Measurements from ENCODE around the gene MBNL3. TPM values are rescaled to one million over a fixed set of nuclear protein-coding genes. Genes with fewer than 3 reads are reported as not detected.

MBNL3 gene
- total RNA-seq, 1 experiment from 2014 or later, result 0.07 TPM

DNA sequence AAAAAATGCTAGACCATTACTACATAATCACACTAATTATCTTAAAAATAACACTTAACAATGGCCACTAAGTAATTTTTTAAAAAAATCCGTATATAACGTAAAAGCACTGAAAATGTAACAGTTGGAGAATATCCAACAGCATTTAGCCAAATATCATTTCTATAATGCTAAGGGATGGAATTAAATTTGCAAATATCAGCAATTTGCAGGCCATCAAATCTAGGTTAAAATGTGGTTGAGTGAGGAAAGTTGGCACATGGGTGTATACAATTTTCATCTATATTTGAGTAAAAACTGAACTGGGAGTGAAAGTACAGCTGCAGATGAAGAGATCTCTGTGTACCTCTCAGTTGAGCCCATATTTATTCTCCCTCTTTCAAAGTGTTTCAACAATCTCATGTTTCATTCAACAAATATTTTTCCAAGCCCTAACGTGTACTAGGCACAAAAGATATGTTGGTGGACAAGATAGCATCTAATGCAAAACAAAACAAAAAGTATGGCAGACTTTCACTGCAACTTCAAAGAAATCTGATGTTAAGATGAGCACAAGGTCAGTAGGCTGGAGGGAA is 63.0 kb downstream of the MBNL3 start:
- no peak for DNase-seq (ENCODE audit: extremely low read depth, low read depth)

DNA sequence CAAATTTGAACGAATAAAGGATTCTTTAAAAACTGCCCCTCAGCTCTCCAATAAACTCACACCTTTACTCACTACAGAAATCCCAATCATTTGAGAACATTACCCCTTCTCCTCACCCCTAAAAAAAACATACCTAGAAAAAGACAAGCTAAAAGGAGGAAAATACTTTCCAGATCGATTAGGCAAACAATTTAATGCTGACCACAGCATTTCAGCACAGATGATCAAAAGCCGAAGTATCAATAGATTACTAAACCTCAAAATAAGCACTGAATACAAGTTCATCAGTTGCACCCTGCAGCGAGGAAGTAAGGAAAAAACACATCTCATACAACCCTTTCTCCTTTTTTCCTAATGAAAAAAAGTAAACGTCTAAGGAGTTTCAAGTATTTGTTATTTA is 65.5 kb downstream of the MBNL3 start:
- no peak for DNase-seq (ENCODE audit: extremely low read depth, low read depth)

DNA sequence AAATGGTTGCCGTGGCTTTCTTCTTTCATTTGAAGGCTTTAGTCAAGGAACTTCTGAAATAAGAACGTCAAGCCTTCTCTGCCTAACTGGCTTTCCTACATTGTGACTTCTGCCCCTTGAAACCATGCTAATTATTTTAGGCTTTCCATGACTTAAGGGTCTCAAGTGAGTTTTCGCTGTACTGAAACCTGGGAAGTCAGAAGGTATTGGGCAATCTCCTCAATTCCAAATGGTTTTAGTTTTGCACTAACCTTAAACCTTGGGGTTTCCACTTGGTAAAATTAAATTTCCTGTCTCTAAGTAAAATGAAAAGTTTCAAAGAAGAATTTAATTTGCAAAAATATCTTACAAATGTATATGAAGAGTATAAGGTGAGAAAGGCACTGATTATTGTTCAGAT is 73.8 kb downstream of the MBNL3 start:
- no peak for DNase-seq (ENCODE audit: extremely low read depth, low read depth)

DNA sequence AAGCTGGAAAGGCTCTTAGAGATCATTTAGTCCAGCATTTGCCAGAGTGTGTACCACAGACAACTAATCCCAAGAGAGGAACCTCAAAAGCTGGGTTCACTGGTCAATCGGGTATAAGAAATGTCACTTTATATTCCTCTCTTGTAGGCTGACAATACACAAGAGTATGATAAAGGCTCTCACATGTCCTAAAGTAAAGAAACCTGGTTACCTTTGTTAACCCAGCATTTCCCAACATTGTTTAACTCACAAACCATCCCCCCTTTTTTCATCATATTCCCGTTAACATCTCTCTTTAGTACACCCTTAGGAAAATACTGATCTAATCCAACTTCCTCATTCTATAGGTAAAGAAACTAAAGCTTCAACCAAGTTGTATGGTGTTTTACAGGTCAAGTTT is 74.4 kb downstream of the MBNL3 start:
- no peak for DNase-seq (ENCODE audit: extremely low read depth, low read depth)

DNA sequence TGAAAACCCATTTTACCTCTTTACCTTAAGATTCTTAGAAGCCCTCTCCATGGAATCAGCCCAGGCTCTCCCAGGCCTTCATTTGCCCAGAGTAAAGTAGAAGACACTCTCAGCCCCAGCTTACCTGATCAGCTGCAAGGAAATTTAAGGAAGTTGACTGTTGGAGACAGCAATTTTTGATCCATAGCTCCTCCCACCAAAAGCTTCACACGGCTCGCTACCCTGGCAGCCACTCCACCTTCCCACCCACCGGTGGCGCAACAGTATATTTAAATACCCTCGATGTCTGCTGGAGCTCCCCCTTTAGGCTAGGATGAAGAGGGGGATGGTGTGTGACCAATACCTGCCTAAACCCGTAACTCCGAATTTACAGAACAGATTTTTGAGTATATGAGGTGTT is 75.4 kb downstream of the MBNL3 start:
- no peak for DNase-seq (ENCODE audit: extremely low read depth, low read depth)

DNA sequence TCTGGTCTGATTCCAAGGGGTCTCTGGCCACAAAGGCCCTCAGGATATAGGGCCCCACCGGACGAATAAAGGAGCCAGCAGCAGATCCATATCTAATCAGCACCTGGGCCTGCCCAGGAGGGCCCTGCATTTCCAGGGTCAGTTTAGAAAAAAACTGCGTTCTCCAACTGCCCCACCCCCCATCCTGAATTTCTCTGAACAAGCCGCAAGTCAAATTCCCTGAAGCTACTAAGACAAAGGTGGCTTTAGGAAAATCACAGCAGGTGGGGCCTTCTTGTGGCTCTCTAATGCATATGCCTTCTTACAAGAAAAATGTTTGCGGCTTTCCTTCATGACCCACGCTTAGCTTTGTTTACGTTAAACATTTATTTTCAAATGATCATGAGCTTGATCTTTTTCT is 76.6 kb downstream of the MBNL3 start:
- DNase-seq (ENCODE audit: extremely low read depth, low read depth), result no peak

DNA sequence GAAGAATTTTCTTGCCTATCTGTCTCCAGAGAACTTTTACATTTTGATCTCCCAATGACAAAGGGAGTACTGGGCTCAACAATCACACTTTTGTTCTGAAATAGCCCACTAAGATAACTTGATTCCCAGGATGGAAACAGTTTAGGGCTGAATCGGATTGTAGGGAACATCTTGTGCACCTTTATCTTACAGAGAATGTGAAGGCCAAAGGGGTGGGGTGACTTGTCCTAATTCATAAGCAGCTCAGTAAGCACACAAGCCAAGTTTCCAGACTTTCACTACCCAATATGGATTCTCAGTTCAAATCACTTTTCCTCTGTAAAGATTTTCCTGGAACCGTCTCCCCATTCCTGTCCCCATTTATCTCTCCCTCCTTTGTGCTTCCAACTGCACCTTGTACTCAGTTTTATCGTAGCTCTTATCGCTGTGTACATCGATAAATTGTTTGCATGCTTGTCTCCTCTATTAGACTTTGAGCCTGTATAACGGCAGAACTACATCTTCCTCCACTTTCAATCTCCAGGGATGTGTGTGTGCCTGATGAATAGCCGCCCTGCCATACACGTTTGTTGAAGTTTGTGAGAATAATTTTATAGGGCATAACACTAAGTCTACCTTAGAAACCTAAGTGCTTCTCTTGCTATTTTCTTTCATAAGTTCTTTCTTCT is 77.4 kb downstream of the MBNL3 start:
- no peak for DNase-seq (ENCODE audit: extremely low read depth, low read depth)

DNA sequence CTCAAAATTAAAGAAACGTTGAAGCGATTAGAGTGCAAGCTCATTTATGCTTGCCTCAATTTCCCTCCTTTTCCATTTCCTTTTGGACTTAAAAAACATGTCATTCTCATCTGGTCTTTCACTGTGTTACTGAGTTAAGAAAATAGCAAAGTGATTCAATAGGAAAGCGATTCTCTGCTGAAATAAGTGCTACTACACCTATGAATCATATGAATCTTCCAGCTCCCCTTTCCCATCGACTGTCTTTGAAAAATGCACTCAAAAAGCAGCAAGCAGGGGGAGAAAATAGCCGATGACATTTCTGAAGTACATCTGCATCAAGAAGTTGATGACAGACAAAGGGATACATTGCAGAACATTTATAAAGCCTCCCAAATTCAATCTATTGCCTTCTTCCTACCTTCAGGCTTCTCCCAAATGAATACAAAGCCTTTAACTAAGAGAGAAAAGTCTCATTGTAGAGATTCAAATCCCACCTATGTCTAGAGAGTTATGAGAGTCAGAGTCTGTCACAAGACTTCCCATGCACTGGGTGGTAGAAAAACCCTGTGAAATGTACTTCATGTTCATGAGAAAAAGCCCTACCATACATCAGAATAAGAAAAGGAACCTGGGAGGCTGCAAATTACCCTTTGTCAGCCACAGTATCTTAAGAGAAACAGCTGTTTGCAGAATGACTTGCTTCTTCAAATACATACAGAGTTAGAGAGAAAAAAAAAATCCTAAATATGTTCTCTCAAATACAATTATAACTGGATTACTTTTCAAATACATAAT is 78.9 kb downstream of the MBNL3 start:
- DNase-seq (ENCODE audit: extremely low read depth, low read depth), result no peak

DNA sequence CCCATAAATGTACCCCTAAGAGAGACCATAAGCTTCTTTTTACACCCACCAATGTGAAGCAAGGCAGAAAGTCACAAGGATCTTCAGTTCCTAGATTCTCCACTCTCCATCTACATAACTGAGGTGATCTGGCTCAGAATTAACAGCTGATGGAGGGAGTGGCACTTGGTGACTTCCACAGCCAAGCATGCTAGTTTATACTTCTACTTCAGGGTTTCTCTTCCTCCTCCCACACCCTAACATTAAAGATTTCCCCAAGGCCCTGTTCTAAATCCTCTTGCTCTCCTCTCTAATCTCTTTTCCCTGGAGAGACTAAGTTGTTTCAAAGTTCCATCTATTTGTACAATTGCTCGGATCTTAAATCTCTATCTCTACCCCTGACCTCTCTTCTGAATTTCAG is 81.1 kb downstream of the MBNL3 start:
- no peak for DNase-seq (ENCODE audit: extremely low read depth, low read depth)

DNA sequence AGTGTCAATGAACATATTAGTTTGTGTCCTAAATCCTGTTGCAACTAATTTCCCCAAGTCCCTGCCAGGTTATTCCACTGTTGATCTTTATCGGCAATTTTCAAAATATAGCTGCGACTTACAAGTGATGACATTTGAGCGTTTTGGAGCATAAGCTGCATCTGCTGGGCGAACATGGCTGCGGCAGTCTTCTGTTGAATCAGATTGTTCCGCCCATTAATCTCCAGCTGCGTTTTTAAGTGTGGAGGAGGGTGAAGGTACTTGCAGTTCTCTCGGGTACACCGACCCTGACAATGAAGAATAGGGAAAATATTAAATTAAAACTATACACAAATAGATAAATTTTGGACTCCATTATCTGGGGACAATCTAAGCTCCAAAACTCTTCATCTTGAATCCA is 82.7 kb downstream of the MBNL3 start:
- DNase-seq (ENCODE audit: extremely low read depth, low read depth), result no peak

DNA sequence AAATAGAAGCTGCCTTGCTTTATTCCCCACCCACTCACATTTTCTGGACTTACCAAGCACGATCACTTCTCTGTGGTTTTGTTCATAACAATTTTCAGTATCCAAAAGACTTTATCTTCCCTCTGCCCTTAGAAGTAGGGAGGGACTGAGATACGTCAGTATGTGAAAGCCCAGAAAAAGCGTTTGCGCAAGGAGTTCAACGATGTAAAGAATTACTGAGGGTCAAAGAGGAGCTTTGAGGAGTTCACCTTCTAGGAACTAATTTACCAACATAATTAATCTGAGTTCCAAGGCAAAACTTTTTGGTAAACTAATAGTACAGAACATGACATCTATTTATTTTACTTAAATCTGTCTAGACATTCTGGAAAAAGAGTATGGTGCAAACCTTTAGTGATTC is 84.6 kb downstream of the MBNL3 start:
- no peak for DNase-seq (ENCODE audit: extremely low read depth, low read depth)

DNA sequence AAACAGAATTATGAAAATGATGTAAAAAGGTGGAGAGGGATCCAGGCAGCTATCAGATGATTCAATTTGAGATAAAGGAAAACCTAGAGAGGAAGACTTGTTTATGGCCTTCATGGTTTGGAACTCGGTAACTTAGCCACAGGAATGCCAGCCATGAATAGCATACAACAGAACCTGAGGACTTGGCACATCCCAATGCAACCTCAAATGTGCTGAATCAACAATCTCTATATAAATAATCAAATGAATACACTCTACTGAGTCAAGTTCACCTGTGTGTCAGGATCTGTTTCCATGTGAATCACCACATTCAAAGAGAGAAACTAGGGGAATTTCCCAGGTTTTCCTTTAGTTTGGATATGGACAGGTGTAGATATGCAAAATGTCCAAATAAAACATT is 86.9 kb downstream of the MBNL3 start:
- no peak for DNase-seq (ENCODE audit: extremely low read depth, low read depth)

DNA sequence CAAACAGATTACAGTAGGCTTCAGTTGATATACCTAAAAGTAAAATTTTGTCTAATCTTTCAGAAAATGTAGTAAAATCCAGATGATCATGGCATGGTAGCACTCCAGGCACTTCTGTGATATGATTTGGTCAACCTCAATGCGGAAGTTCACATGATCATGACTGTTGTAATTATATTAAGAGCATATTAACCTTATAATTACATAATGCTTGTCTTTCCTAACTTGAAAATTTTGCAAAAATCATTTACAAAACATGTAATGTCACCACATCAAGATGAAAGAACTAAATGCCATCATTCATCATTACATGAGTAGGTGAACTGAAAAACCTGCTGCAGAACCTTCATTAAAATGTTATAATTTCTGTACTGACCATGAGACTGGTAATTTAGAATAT is 88.1 kb downstream of the MBNL3 start:
- no peak for DNase-seq (ENCODE audit: extremely low read depth, low read depth)

DNA sequence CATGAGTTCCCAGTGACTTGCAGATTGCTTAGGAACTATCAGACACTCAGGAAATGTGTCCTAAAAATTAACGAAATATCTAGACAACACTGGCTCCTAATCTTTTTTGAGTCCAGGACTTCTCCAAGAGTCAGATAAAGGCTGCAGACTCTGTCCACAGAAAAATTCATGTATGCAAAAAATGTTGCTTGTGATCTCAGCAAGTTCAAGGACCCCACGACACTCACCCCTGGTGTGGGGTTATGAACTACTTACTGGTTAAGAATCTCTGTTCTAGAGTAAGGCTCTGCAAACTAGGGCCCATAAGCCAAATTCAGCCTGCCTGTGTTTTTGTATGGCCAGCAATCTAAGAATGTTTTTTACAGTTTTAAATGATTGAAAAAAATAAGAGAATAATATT is 93.2 kb downstream of the MBNL3 start:
- DNase-seq (ENCODE audit: extremely low read depth, low read depth), result no peak

DNA sequence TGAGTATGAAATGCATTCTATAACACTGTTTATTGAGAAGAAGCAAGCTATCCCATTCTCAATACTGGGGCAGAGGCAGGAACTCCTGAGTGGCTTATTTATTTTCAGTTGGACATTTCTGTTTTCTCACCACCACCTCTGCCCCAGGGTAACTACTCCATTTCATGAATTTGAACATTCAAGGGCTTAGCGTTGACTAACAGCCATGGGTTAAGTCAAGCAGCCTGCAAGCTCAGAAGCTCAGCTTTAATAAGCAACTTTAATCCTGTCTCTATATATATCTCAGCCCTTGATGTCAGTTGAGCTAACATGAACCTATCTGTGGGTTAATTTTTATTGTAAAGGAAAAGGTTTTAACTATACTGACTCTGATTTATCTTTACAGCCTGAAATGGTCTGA is 93.8 kb downstream of the MBNL3 start:
- DNase-seq (ENCODE audit: extremely low read depth, low read depth), result no peak

DNA sequence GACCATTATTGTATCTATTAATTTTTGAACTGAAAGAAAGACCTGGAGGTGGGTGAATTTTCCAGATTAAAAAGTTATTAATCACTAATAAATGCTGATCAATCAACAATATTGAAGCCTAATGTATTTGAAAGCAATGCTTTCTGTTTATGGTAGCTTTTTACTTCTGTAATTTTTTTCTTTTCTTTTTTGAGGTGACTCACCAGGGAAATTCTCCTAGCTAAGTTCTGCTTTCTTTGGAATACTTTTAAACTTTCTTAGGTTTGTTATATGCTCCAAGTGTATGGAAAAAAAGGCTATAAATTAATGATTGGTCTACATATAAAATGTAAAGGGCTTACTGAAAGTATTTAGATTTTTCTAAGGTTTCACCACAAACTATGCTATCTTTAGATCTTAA is 94.2 kb downstream of the MBNL3 start:
- no peak for DNase-seq (ENCODE audit: extremely low read depth, low read depth)

DNA sequence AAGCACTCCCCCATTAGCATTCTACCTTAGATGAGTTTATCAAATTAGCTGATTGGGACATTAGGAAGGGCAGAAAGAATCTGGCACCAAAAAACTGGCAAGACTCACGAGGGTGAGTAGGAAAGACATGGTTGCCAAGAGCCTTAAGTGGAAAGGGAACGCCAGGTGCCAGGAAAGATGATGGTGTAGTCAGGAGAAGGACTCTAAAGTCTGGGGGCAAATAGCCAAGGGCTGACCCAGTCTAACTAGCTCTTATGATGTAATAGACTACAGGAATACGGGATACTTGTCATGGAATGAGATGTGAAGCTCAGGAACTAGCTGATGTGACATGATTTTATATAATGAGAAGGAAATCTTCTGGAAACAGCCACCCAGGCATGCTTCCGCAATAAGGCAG is 94.8 kb downstream of the MBNL3 start:
- no peak for DNase-seq (ENCODE audit: extremely low read depth, low read depth)

DNA sequence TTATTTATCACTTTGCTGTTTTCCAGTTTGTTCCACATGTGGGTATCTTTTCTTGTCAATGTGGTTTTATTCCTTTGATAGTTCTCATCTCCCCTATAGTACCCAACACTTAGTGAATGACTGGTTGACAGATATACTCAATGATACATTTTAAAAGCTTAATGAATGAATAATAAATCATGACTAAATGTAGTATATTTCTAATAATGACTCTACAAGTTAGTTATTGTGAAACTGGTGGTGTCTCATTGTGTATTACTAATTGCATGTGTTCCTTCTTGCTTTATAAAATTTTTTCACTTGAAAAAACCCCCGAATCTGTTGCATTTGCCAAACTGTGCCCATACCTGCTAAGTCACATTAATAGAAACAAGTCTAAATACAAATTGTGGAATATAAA is 95.4 kb downstream of the MBNL3 start:
- no peak for DNase-seq (ENCODE audit: extremely low read depth, low read depth)

DNA sequence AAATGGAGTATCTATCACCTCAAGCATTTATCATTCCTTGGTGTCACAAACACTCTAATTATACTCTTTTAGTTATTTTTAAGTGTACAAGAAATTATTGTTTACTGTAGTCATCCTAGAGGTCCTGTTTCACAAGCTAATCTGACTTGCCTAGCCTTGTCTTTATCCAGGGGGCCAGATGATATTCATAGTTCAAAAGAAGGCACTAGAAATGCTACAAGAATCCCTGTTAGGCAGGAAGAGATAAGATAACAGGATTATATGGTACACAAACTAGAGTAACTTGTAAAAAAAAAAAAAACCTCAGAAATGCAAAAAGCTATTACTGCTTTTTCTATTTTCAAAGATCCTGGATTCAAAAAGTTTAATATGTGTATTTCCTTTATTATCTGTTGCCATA is 95.8 kb downstream of the MBNL3 start:
- DNase-seq (ENCODE audit: extremely low read depth, low read depth), result no peak

DNA sequence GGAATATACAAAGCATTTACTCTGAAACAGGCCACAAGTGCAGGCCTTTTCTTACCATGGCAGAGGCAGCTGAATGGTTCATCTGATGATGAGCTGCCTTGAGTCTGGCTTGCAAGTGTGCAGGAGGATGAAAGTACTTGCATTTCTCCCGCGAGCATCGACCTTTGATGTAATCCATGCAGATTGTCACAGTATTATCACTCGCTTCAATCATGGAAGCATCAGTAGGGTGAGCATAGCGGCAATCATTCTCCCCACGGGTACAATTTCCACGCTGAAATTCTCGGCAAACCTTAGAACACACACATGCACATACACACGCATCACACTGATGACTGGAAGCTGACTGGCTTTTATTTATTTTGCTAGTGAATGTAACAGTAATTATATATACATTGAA is 98.0 kb downstream of the MBNL3 start:
- no peak for DNase-seq (ENCODE audit: extremely low read depth, low read depth)

DNA sequence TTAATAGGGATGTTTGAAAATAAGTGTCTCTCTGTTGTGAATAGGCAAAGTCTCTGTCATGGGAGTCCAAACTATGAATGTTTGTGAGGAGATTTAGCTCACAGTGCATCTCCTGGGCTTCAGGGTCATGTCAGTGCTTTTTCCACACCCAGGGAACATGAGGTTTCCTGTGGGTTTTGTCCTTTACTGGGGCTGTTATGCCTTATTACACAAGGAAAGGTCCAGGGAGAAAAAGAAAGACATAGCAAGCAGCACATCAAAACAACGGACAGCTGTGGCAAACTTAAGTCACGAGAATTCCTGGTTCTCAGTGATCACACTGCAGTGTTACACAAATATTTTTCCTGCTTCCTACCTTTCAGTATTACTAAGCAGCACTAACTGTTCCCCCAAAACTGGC is 99.4 kb downstream of the MBNL3 start:
- DNase-seq (ENCODE audit: extremely low read depth, low read depth), result no peak

DNA sequence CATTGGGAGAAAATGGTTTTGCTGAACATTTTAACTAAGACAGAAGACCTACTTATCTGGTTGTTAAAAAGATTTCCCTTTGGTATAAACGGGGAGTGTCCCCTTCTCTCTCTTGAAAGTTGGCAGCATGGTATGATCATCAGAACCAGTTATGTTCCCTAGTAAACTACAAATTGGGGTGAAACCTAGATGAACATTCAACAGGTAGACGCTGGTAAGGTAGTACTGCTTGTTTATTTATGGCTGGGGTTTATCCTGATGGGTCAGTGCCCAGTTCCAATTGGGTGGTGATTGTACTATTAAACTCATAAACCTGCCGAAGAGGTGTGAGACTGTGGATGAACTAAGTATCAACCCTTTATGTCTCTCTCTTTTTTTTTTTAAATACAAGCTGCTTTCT is 100.5 kb downstream of the MBNL3 start:
- no peak for DNase-seq (ENCODE audit: extremely low read depth, low read depth)
